ENCODE data around the gene RGS9. TPM values are rescaled to one million over a fixed set of nuclear protein-coding genes. Genes with fewer than 3 reads are reported as not detected.
"Not testable (repeated sequence)": the region's sequence is repeated elsewhere in the genome, so short reads cannot be mapped to it uniquely, and the experiment has no call there.

The RGS9 gene
- total and polyA plus RNA-seq, 8 donors, result 1.2 to 16.1 (median 6.7) TPM

- WGBS, 5 donors, result 40 to 50% (median 42%) methylated on average over 6 of the region's 6 CpGs
- H3K9me3 ChIP-seq, result no peaks in the 10 kb centered on the region
- no peak overlapping the region for H3K4me3 ChIP-seq
- H3K27me3 ChIP-seq, result no peaks in the 10 kb centered on the region
- intact Hi-C loops (cut with DNase I; ENCODE audit: low total_unique reads), result no loop called here
- no peak for DNase-seq
- H3K4me1 ChIP-seq, result peaks cover 8 to 25% (median 18%) of the 10 kb centered on the region in 4 donors
- no peak overlapping the region for H3K27ac ChIP-seq
- peaks cover 0 to 7% (median 0%) of the 10 kb centered on the region in 4 donors for H3K36me3 ChIP-seq
- TF ChIP-seq POLR2AphosphoS5 (IDR thresholded peaks at IDR 0.05), result no peak
- no peak for TF ChIP-seq EP300 (IDR thresholded peaks at IDR 0.05)
- TF ChIP-seq POLR2A (IDR thresholded peaks at IDR 0.05), result no peak
- no peak for TF ChIP-seq CTCF (IDR thresholded peaks at IDR 0.05)
These were observed 27.6 kb upstream of the RGS9 start for GRCh38 chr17:65109543-65109942.

GRCh38 chr17:65109990-65110680 lies 27.0 kb upstream of the RGS9 start:
- TF ChIP-seq POLR2AphosphoS5 (IDR thresholded peaks at IDR 0.05) (no peak), CTCF (IDR thresholded peaks at IDR 0.05) (no peak), POLR2A (IDR thresholded peaks at IDR 0.05) (no peak), EP300 (IDR thresholded peaks at IDR 0.05) (no peak)
- no peaks in the 10 kb centered on the region for H3K27me3 ChIP-seq
- 76 to 87% (median 78%) methylated on average over 2 of the region's 2 CpGs for WGBS, 5 donors
- H3K36me3 ChIP-seq, result peaks cover 0 to 7% (median 0%) of the 10 kb centered on the region in 4 donors
- DNase-seq, result no peak
- no peak overlapping the region for H3K4me3 ChIP-seq
- H3K4me1 ChIP-seq, result peaks cover 8 to 25% (median 17%) of the 10 kb centered on the region in 4 donors
- no peak overlapping the region for H3K27ac ChIP-seq
- intact Hi-C loops (cut with DNase I; ENCODE audit: low total_unique reads), result no loop called here
- H3K9me3 ChIP-seq, result no peaks in the 10 kb centered on the region

GRCh38 chr17:65115839-65116238 lies 21.3 kb upstream of the RGS9 start:
- H3K4me3 ChIP-seq, result no peak overlapping the region
- intact Hi-C loops (cut with DNase I; ENCODE audit: low total_unique reads), result no loop called here
- no peaks in the 10 kb centered on the region for H3K4me1 ChIP-seq
- TF ChIP-seq EP300 (IDR thresholded peaks at IDR 0.05) (no peak), POLR2AphosphoS5 (IDR thresholded peaks at IDR 0.05) (no peak), CTCF (IDR thresholded peaks at IDR 0.05) (no peak), POLR2A (IDR thresholded peaks at IDR 0.05) (no peak)
- no peaks in the 10 kb centered on the region for H3K27me3 ChIP-seq
- H3K9me3 ChIP-seq, result no peaks in the 10 kb centered on the region
- no peak overlapping the region for H3K27ac ChIP-seq
- peaks cover 0 to 5% (median 0%) of the 10 kb centered on the region in 4 donors for H3K36me3 ChIP-seq
- WGBS, 5 donors, result 24 to 68% (median 49%) methylated on average over 2 to 3 of the region's 3 CpGs
- DNase-seq, result no peak

- DNase-seq; H3K27me3 ChIP-seq; H3K4me1 ChIP-seq; H3K27ac ChIP-seq; intact Hi-C loops (cut with DNase I; ENCODE audit: low total_unique reads); H3K36me3 ChIP-seq; H3K4me3 ChIP-seq; H3K9me3 ChIP-seq: not testable (repeated sequence)
- 44 to 71% (median 47%) methylated on average over 5 of the region's 5 CpGs for WGBS, 5 donors
These were observed 20.7 kb upstream of the RGS9 start for GRCh38 chr17:65116515-65116914.

GRCh38 chr17:65117384-65118035 lies 19.7 kb upstream of the RGS9 start:
- Histone ChIP-seq H3K36me3 (no peaks in the 10 kb centered on the region), H3K9me3 (no peaks in the 10 kb centered on the region), H3K27me3 (no peaks in the 10 kb centered on the region), H3K4me3 (no peak overlapping the region), H3K27ac (no peak overlapping the region), H3K4me1 (peaks cover 0 to 8% (median 2%) of the 10 kb centered on the region in 4 donors)
- WGBS, 5 donors, result 63 to 74% (median 70%) methylated on average over 4 of the region's 4 CpGs
- TF ChIP-seq POLR2A (IDR thresholded peaks at IDR 0.05) (no peak), CTCF (IDR thresholded peaks at IDR 0.05) (no peak), EP300 (IDR thresholded peaks at IDR 0.05) (no peak), POLR2AphosphoS5 (IDR thresholded peaks at IDR 0.05) (no peak)
- intact Hi-C loops (cut with DNase I; ENCODE audit: low total_unique reads), result no loop called here
- DNase-seq, result no peak

Measured in stomach (tissue), 9 donors.